GM12874 (cell line): Measurements from ENCODE around the gene SORL1.

ENCODE experiments used
- CTCF ChIP-seq: IDR thresholded peaks from 2 replicates; pipeline ENCODE4 v1.5.1; 2011; ENCODE audit warnings: low read depth, mild to moderate bottlenecking, control low read depth, low read length, moderate library complexity; ENCODE audit not compliant: insufficient read depth

The SORL1 gene

GRCh38 chr11:121443688-121444275 is 8.3 kb upstream of the SORL1 start:
- no peak for TF ChIP-seq CTCF

GRCh38 chr11:121444526-121444925 is 7.6 kb upstream of the SORL1 start:
- TF ChIP-seq CTCF = no peak

GRCh38 chr11:121445071-121445768 is 6.9 kb upstream of the SORL1 start:
- no peak for TF ChIP-seq CTCF

- no peak for TF ChIP-seq CTCF
Measured at GRCh38 chr11:121446752-121447156, 5.4 kb upstream of the SORL1 start.

- no peak for TF ChIP-seq CTCF
Measured at GRCh38 chr11:121448011-121448410, 4.1 kb upstream of the SORL1 start.

- TF ChIP-seq CTCF = no peak
Measured at GRCh38 chr11:121448431-121448941, 3.6 kb upstream of the SORL1 start.

- no peak for TF ChIP-seq CTCF
Measured at GRCh38 chr11:121449123-121449522, 3.0 kb upstream of the SORL1 start.
